Measurements from ENCODE around the gene ARHGAP18. TPM values are rescaled to one million over a fixed set of nuclear protein-coding genes. Genes with fewer than 3 reads are reported as not detected.

Gene ARHGAP18
- total RNA-seq, 1 donor from 2014 or later = 12.0 TPM

DNA sequence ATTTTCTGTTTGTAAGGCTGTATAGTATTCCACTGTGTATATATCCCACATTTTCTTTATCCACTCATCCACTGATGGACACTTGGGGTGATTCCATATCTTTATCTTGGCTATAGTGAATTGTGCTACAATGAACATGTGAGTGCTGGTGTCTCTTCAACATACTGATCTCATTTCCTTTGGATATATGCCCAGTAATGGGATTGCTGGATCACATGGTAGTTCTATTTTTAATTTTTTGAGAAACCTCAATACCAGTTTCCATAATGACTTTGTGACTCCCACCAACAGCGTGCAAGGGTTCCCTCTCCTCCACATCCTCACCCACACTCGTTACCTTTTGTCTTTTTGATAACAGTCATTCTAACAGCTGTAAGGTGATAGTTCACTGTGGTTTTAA lies 166.0 kb downstream of the ARHGAP18 start:
- peaks cover 3% of the 10 kb centered on the region for H3K9me3 Mint-ChIP-seq
- peaks cover 3% of the 10 kb centered on the region for H3K4me1 Mint-ChIP-seq (ENCODE audit: unreplicated experiment)
- no peak for TF ChIP-seq CTCF (conservative IDR thresholded peaks at IDR 0.05)
- peaks cover 4% of the 10 kb centered on the region for H3K36me3 Mint-ChIP-seq
- H3K27ac Mint-ChIP-seq = no peak overlapping the region
- no peak for DNase-seq (ENCODE audit: extremely low spot score, unreplicated experiment)
- H3K4me3 Mint-ChIP-seq = no peak overlapping the region
- H3K27me3 Mint-ChIP-seq = no peaks in the 10 kb centered on the region

DNA sequence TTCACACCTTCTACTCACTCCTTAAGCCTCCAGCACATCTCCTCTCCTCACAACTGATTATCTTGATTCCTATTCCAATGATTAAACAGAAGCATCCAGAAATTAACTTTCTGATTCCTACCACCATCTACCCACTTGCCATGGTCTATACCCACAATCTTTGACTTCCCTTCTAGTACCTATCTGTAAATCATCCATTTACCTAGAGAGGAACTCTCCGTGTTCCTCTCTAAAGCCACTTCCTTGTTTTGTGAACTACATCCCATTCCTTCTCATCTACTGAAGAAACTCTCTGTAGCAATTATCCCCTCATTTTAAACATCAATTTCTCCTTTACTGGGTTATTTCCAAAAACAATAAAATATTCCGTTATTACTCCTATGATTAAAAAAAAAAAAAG lies 167.3 kb downstream of the ARHGAP18 start:
- DNase-seq (ENCODE audit: extremely low spot score, unreplicated experiment) = no peak
- no peak for TF ChIP-seq CTCF (conservative IDR thresholded peaks at IDR 0.05)
- peaks cover 3% of the 10 kb centered on the region for H3K9me3 Mint-ChIP-seq
- H3K4me3 Mint-ChIP-seq = no peak overlapping the region
- peaks cover 7% of the 10 kb centered on the region for H3K4me1 Mint-ChIP-seq (ENCODE audit: unreplicated experiment)
- no peak overlapping the region for H3K27ac Mint-ChIP-seq
- H3K36me3 Mint-ChIP-seq = peaks cover 4% of the 10 kb centered on the region
- H3K27me3 Mint-ChIP-seq = no peaks in the 10 kb centered on the region

DNA sequence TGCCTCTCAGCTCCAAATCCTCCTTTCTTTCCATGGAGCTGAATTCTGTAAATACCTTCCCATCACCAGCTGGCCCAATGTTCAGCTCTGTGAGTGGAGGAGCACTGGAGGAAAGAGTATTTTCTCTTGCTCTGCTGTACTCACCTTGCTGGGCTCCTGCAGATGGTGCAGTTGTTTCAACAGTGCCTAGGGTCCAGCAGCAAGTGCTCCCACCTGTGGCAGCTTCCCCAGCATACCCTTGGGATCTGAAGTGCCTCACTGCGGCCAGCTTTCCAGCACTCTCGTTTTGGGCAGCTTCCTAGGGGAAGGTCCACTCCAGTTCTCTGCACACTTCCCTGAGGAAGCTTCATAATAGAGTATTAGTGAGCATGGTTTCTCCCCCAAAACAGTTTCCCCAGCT lies 170.9 kb downstream of the ARHGAP18 start:
- no peak for DNase-seq (ENCODE audit: extremely low spot score, unreplicated experiment)
- peaks cover 13% of the 10 kb centered on the region for H3K4me1 Mint-ChIP-seq (ENCODE audit: unreplicated experiment)
- TF ChIP-seq CTCF (conservative IDR thresholded peaks at IDR 0.05) = no peak
- H3K27me3 Mint-ChIP-seq = no peaks in the 10 kb centered on the region
- no peaks in the 10 kb centered on the region for H3K36me3 Mint-ChIP-seq
- H3K9me3 Mint-ChIP-seq = no peaks in the 10 kb centered on the region
- H3K27ac Mint-ChIP-seq = no peak overlapping the region
- H3K4me3 Mint-ChIP-seq = no peak overlapping the region

DNA sequence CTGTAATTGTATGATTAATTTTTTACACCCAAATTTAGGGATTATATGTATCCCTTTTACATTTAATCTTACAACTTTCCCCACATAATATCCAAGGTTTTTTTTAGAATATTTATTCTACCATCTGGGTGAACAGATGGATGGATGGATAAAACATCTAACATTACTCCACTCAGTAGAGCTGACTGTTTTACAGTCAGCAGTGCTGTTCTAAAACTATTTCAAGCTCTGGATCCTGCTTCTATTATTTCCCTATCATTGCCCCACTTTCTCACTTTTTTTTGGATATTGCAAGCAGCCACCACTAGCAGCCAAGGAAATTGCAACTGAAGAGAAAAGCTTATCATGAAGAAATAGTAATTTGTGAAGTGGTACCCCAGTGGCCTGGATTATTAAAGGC lies 173.7 kb downstream of the ARHGAP18 start:
- H3K4me3 Mint-ChIP-seq = no peak overlapping the region
- no peak for DNase-seq (ENCODE audit: extremely low spot score, unreplicated experiment)
- H3K27ac Mint-ChIP-seq = no peak overlapping the region
- H3K9me3 Mint-ChIP-seq = peaks cover 11% of the 10 kb centered on the region
- H3K27me3 Mint-ChIP-seq = no peaks in the 10 kb centered on the region
- H3K4me1 Mint-ChIP-seq (ENCODE audit: unreplicated experiment) = peaks cover 13% of the 10 kb centered on the region
- peaks cover 3% of the 10 kb centered on the region for H3K36me3 Mint-ChIP-seq
- no peak for TF ChIP-seq CTCF (conservative IDR thresholded peaks at IDR 0.05)

GRCh38 chr6:129534926-129535325 lies 175.1 kb downstream of the ARHGAP18 start:
- H3K27me3 Mint-ChIP-seq = no peaks in the 10 kb centered on the region
- no peak for DNase-seq (ENCODE audit: extremely low spot score, unreplicated experiment)
- peaks cover 12% of the 10 kb centered on the region for H3K4me1 Mint-ChIP-seq (ENCODE audit: unreplicated experiment)
- peaks cover 11% of the 10 kb centered on the region for H3K9me3 Mint-ChIP-seq
- H3K27ac Mint-ChIP-seq = no peak overlapping the region
- no peak overlapping the region for H3K4me3 Mint-ChIP-seq
- peaks cover 3% of the 10 kb centered on the region for H3K36me3 Mint-ChIP-seq
- TF ChIP-seq CTCF (conservative IDR thresholded peaks at IDR 0.05) = no peak

Other genes with a start within 250 kb of the ARHGAP18 start
- gene TMEM244, start 151.1 kb upstream of the ARHGAP18 start, total RNA-seq (ENCODE audit: low replicate concordance) = not detected in 2 replicates